ENCODE measurements around the gene FLNB. TPM values are rescaled to one million over a fixed set of nuclear protein-coding genes. Genes with fewer than 3 reads are reported as not detected.

Gene FLNB
- total and polyA plus RNA-seq, 2 of the 8 experiments (the other 6 are each of a cell fraction or from before 2014, with no cell fraction given): 72.3 to 118 TPM

DNA sequence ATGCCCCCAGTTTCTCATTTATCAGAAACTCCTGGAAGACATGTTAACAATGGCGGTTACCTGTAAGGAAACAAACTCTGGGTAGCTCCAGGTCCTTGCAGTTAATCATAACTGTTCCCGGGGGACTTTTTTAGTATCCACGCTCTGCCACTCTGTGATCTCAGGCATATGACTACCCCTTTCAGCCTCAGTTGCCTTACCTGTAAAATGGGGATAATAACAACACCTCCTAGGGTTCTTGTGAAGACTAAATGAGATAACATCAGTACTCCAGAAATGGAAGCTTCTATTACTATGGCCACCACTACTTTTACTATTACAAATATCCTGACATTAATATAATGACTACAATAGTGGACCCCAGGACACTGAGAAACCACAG is 7.1 kb upstream of the FLNB start (continued):
- no peak for TF ChIP-seq CHD1 (IDR thresholded peaks at IDR 0.05; ENCODE audit: low read depth, low read length)
- no peak for TF ChIP-seq GTF2F1 (IDR thresholded peaks at IDR 0.05; ENCODE audit: borderline replicate concordance, low read depth, low read length)
- no peak for TF ChIP-seq EGR1 (IDR thresholded peaks at IDR 0.05; ENCODE audit: borderline replicate concordance, low read depth, low read length)
- TF ChIP-seq BCL11A (IDR thresholded peaks at IDR 0.05; ENCODE audit: low read depth in 2 of 2, low read length in 2 of 2): no peak
